ENCODE results near the gene ANO2. TPM values are rescaled to one million over a fixed set of nuclear protein-coding genes. Genes with fewer than 3 reads are reported as not detected.
"Not testable (repeated sequence)": the region's sequence is repeated elsewhere in the genome, so short reads cannot be mapped to it uniquely, and the experiment has no call there.

The ANO2 gene
- total RNA-seq, 2 experiments from 2014 or later: not detected

- CTCF ChIA-PET: no interaction called here
- POLR2A ChIA-PET: no interaction called here
These were observed 369.8 kb downstream of the ANO2 start for GRCh38 chr12:5575232-5575631.

DNA sequence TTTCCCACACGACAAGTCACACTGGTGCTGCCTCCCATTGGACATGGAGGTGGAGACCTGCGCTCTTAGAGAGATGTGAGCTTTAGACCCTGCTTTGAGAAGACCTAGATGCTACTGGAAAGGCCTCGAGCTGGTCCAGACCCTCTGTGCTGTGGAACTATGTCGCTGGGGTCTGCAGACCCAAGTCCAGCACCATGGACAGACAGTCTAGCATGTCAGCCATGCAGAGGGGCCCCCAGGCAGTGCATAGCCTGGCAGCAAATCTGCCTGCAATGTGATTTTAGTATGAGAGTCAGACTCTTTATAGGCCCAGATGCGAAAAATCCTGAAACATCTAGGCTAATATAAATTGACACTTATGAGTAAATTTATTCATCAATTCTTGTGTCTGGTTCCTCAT, 371.7 kb downstream of the ANO2 start:
- CTCF ChIA-PET: no interaction called here
- POLR2A ChIA-PET: no interaction called here

DNA sequence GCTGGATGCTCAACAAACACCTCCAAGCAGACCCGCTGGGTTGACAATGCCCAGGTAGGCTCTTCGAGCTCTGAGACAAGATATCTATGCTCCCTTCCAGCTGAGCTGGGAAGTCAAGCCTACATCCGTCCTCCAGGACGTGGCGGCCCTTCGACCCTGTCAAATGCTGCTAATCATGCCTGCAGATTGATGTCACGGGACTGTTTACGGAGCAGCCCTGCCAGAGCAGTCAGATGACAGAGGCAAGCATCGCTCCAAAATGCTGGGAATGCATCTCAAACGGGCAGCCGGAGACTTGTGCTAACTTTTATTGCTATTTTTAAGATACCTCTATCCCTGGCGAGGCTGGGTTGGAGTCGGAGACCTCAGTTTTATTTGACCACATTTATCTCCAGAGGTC, 373.9 kb downstream of the ANO2 start:
- ChIA-PET POLR2A (no interaction called here), CTCF (no interaction called here)

DNA sequence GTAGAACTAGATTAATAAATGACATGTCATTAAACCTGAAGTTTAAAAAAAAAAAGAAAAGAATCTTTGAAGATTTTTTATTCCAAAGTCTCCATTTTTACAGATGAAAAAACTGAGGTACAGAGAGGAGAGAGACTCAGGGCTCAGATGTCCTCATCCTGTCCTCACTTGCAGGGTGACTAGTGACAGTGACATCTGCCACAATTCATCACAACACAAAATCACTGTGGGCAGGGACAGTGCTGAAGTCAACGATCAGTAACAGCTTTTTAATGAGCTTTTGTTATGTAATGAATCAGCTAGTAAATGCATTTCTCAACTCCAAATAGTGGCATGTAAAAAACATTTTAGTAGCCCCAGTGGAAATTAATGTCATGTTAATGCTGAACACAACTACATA, 374.6 kb downstream of the ANO2 start:
- POLR2A ChIA-PET: no interaction called here

GRCh38 chr12:5568325-5568981, 376.6 kb downstream of the ANO2 start:
- ChIA-PET CTCF (no interaction called here), POLR2A (no interaction called here)

More for the DNA sequence above, 374.6 kb downstream of the ANO2 start:
- CTCF ChIA-PET: no interaction called here

GRCh38 chr12:5567016-5567725, 377.9 kb downstream of the ANO2 start:
- POLR2A ChIA-PET: no interaction called here
- CTCF ChIA-PET: no interaction called here

- ChIA-PET CTCF (no interaction called here), POLR2A (no interaction called here)
These were observed 379.0 kb downstream of the ANO2 start for GRCh38 chr12:5565933-5566599.

DNA sequence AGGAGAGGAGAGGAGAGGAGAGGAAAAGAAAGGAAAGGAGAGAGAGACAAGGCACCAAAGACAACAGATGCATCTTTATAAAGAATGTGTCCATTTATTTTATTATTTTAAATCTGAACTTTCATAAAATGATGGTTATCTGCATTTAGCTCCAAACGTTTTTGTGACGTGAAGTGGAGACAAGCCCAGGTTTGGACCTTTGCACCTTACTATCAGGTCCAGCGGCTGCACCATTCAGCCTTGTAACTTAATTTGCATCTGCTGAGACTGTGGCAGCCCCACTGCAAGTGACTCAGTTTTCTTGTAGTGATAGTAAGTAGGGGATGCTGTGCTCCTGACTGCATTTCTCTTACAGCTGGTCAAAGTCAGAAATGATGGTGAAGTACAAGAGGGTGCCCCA, 382.5 kb downstream of the ANO2 start:
- ChIA-PET POLR2A (no interaction called here), CTCF (no interaction called here)

GRCh38 chr12:5561846-5562245, 383.2 kb downstream of the ANO2 start:
- CTCF ChIA-PET: no interaction called here

DNA sequence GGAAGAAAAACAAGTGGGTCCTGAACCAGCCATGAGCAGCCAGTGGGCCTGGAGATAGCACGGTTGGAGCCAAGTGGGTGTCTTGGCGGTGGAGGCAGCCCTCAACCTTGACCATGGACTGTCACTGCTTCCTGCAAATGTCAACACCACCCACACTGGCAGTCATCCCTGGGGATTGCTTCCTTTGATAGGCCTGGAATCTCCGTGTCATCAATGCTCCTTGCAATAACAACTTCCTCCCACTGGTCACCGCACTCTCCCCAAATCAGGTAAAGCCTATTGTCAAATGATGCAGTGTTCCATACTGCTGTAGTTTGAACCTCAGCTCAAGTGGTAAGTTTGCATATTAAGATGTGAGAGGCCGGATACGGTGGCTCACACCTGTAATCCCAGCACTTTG, 384.0 kb downstream of the ANO2 start:
- POLR2A ChIA-PET: no interaction called here
- CTCF ChIA-PET: no interaction called here

More at GRCh38 chr12:5561846-5562245, 383.2 kb downstream of the ANO2 start:
- POLR2A ChIA-PET: no interaction called here

- CTCF ChIA-PET: no interaction called here
- POLR2A ChIA-PET: no interaction called here
These were observed 384.8 kb downstream of the ANO2 start for GRCh38 chr12:5560265-5560664.

DNA sequence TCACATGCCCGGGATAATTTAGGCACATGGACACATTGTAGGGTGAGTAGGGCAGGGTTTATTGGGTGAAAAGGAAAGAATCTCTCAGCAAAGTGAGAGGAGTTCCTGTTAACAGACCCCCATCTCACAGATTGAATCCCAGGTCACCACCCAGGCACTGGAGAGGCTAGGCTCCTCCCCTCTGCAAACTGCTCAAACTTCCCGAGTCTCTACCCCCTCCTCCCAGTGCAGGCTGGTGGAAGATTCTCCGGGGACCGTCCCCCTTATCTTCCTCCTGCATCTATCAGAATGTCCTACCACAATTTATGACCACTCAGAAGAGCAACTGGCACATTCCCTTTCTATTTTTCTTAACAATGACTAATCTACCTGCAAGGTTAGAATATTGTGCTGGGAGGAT, 387.2 kb downstream of the ANO2 start:
- ChIA-PET POLR2A (no interaction called here), CTCF (no interaction called here)

DNA sequence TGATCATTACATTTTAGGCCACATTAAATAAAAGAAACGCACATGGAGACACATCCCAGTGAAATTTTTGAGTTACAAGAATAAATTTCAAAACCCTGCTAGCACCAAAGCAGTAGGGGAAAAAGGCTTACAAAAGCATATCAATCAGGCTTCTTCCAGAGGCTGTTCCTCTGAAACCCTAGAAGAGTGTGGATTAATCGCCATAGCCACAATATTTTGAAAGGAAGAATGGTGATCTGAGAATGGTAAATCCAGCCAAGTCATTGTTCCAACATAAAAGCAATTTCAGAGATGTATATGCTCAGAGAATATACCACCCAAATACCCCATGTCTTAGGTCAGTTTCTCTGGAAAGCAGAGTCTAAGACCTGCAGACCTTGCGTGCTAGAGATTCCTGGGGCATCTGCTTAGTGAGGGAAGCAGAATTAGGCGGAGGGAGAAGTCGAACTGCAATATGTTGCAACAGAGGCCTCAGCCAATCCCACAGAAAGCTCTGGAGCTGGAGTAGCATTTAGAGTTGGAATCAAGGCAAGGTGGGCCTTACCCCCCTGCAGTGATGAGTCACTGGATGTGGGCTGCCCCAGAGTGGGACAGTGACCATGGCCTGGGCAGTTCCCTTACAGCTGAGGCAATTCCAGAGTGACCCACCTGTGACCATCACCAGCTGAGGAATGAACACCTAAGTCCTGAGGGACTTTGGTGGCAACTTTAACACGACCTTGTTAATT, 387.9 kb downstream of the ANO2 start:
- CTCF ChIA-PET: no interaction called here
- POLR2A ChIA-PET: no interaction called here

DNA sequence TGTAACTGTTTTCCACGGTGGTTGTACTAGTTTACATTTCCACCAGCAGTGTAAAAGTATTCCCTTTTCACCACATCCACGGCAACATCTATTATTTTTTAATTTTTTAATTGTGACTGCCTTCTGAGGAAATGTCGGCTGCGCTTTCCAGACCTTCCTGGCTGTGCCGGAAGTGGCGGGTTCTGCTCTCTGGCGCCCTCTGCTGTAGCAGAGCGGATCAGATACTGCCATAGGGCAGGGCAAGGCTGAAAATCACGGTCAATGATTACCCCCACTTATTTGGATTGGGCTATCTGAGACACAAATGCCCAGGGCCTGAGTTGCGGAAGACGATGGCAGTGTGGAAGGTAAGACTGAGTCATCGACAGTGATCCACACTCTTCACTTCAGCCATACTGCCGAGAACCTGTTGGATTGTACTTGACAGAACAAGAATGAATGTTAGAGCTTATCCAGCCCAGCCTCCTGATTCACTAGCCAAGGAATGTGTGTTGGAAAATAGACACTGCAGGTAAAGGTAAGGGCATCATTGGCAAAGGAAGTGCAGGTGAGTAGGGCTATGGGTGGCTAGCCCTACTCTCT, 388.9 kb downstream of the ANO2 start:
- ChIA-PET CTCF (no interaction called here), POLR2A (no interaction called here)

GRCh38 chr12:5554711-5555110, 390.3 kb downstream of the ANO2 start:
- CTCF ChIA-PET: no interaction called here
- POLR2A ChIA-PET: no interaction called here

DNA sequence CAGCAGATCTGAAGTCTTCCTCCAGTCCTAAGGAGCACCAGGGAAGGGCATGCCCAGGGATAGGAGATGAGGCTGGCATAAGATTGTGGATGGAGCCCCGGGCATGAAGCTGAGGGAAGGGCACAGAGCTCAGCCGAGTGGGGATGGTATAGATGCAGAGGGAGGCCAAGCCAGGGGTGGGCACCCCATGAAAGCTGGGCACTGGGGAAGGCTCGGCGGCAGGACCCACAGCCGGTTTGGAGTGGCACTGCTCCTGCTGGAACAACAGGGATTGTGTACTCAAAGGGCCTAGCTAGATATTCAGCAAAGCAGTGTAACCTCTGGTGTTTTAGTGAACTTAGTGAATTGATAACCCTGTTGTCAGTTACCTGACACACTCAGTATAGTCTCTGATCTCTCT, 396.0 kb downstream of the ANO2 start:
- CTCF ChIA-PET: no interaction called here
- POLR2A ChIA-PET: no interaction called here

DNA sequence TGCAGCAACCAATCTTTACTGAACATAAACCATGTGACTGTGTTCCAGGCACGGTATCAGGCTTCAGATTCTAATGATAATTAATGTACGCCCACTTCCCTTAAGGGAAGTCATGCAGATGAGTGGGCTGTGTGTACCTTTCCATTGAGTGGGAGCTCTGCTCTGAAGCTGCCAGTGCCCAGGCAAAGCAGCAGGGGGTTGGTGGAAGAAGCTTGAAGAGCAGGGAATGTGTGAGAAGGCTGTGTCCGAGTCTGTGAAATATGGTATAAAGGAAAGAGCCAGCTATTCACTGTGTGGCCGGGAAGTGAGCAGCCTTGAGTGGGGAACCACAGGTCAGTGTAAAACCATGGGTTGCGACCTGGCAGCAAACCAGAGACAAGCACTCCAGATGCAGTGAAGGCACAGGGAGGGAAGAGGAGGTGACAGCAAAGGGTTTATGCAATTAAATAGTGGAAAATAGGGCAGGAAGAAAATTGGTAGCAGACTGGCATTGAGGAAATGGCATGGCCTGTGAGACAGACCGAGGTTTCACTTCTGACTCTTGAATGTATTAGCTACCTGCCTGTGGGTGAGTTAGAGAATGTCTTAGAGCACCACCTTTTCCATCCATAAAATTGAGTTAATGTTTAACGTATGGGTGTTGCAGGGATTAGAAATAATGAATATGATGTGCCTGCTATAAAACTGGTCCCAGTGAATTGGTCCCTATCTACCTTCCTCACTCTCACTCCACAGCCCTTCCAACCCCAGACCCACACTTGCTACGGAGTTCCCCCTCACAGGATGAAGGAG, 396.7 kb downstream of the ANO2 start:
- POLR2A ChIA-PET: no interaction called here
- CTCF ChIA-PET: no interaction called here

GRCh38 chr12:5546616-5547015, 398.4 kb downstream of the ANO2 start:
- POLR2A ChIA-PET: no interaction called here
- CTCF ChIA-PET: no interaction called here

- POLR2A ChIA-PET: no interaction called here
- CTCF ChIA-PET: no interaction called here
These were observed 407.3 kb downstream of the ANO2 start for GRCh38 chr12:5537771-5538170.

GRCh38 chr12:5537026-5537615, 407.9 kb downstream of the ANO2 start:
- CTCF ChIA-PET, POLR2A ChIA-PET: not testable (repeated sequence)
